Measurements from ENCODE around the gene MLPH. TPM values are rescaled to one million over a fixed set of nuclear protein-coding genes. Genes with fewer than 3 reads are reported as not detected.
A peak's percentile ranks its signal among the peaks of the same experiment; 100 is the strongest.

The MLPH gene
- total RNA-seq, 1 donor from 2014 or later = 394 TPM

DNA sequence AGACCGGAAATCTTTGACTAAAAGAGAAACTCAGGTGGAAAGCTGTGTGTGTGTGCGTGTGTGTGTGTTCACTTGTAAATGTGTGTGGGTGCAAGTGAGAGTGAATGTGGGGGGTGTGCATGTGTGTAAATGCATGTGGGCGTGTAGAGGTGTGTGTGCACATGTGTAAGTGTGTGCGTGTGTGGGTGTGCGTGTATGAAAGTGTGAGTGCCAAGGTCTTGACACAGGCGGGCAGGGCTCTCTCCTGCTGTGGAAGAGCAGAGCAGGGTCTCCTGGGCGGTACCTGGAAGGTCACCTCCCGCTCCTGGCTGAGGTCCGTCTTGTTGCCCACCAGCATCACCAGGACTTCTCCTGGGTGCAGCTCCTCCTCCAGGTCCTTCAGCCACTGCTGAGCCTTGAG is 89.9 kb downstream of the MLPH start:
- TF ChIP-seq, protein P1, sequence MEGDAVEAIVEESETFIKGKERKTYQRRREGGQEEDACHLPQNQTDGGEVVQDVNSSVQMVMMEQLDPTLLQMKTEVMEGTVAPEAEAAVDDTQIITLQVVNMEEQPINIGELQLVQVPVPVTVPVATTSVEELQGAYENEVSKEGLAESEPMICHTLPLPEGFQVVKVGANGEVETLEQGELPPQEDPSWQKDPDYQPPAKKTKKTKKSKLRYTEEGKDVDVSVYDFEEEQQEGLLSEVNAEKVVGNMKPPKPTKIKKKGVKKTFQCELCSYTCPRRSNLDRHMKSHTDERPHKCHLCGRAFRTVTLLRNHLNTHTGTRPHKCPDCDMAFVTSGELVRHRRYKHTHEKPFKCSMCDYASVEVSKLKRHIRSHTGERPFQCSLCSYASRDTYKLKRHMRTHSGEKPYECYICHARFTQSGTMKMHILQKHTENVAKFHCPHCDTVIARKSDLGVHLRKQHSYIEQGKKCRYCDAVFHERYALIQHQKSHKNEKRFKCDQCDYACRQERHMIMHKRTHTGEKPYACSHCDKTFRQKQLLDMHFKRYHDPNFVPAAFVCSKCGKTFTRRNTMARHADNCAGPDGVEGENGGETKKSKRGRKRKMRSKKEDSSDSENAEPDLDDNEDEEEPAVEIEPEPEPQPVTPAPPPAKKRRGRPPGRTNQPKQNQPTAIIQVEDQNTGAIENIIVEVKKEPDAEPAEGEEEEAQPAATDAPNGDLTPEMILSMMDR (IDR thresholded peaks at IDR 0.05) = no peak
- Histone ChIP-seq H3K27ac (no peak overlapping the region), H3K27me3 (ENCODE audit: low read depth) (no peaks in the 10 kb centered on the region), H3K9me3 (no peaks in the 10 kb centered on the region), H3K4me1 (peaks cover 22% of the 10 kb centered on the region), H3K4me3 (no peak overlapping the region), H3K36me3 (no peaks in the 10 kb centered on the region)
- ATAC-seq (no peak), DNase-seq (no peak)
- intact Hi-C loops (cut with DNase I) = no loop called here

DNA sequence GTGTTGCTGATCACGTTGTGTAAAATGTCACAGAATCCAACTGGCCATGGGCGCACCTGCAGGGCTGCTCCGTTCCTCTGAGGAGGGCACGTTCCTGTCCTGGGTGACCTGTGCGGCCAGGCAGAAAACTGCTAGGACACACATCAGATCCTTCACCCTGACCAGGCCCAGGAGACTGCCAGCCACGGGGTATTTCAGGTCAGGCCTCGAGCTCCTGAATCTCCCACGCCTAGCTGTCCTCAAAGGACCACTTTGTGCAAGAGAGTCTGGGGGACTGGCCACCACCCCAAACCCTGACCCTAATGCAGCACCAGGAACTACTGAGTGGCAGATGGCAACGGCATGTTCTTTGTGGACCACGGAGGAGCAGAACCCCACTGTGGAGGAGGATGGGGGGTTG is 90.4 kb downstream of the MLPH start:
- intact Hi-C loops (cut with DNase I) = no loop called here
- no peak overlapping the region for H3K27ac ChIP-seq
- no peaks in the 10 kb centered on the region for H3K27me3 ChIP-seq (ENCODE audit: low read depth)
- H3K36me3 ChIP-seq = no peaks in the 10 kb centered on the region
- no peaks in the 10 kb centered on the region for H3K9me3 ChIP-seq
- DNase-seq (peak; percentile 30), ATAC-seq (no peak)
- TF ChIP-seq, protein P1 (IDR thresholded peaks at IDR 0.05) = no peak
- peaks cover 24% of the 10 kb centered on the region for H3K4me1 ChIP-seq
- H3K4me3 ChIP-seq = no peak overlapping the region

DNA sequence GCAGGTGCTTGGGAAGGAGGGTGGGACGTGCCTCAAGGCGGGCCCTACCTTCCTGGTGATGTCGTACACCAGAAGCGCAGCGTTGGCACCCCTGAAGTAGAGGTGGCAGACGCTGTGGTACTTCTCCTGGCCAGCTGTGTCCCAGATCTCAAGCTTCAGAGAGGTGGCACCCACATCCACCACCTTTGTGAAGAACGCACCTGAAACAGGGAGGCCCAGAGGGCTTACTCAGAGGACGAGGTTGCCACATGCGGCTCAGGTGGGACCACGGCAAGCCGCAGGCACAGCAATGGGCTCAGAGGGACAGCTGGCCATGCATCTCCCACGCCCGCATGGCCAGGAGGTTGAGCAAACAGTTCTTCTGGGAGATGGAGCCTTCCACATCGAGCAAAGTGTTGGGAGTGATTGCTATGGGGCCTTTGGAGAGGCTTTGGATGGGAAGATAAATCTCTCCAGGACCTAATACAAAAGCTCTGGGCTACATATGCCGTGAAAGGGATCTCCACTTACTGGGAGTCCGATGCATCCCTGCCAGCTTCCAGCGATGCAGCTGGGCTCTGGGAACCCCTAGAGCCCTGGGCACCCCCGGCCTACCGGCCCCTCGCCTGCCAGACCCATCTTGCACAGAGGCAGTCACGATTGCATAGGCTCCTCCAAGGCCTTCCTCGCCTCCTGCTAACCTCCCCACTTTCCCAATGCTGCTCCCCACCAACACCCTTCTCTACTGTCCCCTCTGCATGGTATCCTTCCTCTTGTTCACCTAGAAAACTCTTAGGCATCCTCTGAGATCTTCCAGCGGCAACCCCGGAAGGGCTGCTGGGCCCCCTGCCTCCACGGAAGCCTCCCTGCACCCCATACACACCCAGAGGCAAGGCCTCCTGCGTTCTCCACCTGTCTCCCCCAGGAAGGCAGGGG is 91.2 kb downstream of the MLPH start:
- ATAC-seq (no peak), DNase-seq (peak; percentile 15)
- Histone ChIP-seq H3K27me3 (ENCODE audit: low read depth) (no peaks in the 10 kb centered on the region), H3K9me3 (no peaks in the 10 kb centered on the region), H3K4me1 (peaks cover 32% of the 10 kb centered on the region), H3K27ac (no peak overlapping the region), H3K4me3 (no peak overlapping the region), H3K36me3 (no peaks in the 10 kb centered on the region)
- TF ChIP-seq, protein P1 (IDR thresholded peaks at IDR 0.05) = no peak
- intact Hi-C loops (cut with DNase I) = no loop called here

DNA sequence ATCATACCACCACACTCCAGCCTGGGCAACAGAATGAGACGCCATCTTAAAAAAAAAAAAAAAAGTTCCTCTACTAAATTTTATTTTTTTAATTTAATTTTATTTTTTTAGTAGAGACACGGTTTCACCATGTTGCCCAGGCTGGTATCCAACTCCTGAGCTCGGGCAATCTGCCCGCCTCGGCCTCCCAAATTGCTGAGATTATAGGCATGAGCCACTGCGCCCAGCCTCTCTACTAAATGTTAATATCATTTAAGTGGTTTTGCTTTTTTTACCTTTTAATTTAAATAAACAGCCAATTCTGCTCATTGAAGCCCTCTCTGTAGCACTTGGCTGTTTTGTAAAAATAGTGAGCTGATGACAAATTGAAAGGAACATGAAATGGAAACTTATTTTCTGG is 94.3 kb downstream of the MLPH start:
- Histone ChIP-seq H3K27me3 (ENCODE audit: low read depth) (no peaks in the 10 kb centered on the region), H3K9me3 (no peaks in the 10 kb centered on the region), H3K36me3 (no peaks in the 10 kb centered on the region), H3K27ac (no peak overlapping the region), H3K4me3 (no peak overlapping the region), H3K4me1 (peaks cover 28% of the 10 kb centered on the region)
- ATAC-seq = no peak
- peak; percentile 34 for DNase-seq
- TF ChIP-seq, protein P1 (IDR thresholded peaks at IDR 0.05) = no peak
- intact Hi-C loops (cut with DNase I) = loop anchor here (10.0 kb wide), 1 partner anchor 163 kb away; no protein-coding TSS in a partner anchor

DNA sequence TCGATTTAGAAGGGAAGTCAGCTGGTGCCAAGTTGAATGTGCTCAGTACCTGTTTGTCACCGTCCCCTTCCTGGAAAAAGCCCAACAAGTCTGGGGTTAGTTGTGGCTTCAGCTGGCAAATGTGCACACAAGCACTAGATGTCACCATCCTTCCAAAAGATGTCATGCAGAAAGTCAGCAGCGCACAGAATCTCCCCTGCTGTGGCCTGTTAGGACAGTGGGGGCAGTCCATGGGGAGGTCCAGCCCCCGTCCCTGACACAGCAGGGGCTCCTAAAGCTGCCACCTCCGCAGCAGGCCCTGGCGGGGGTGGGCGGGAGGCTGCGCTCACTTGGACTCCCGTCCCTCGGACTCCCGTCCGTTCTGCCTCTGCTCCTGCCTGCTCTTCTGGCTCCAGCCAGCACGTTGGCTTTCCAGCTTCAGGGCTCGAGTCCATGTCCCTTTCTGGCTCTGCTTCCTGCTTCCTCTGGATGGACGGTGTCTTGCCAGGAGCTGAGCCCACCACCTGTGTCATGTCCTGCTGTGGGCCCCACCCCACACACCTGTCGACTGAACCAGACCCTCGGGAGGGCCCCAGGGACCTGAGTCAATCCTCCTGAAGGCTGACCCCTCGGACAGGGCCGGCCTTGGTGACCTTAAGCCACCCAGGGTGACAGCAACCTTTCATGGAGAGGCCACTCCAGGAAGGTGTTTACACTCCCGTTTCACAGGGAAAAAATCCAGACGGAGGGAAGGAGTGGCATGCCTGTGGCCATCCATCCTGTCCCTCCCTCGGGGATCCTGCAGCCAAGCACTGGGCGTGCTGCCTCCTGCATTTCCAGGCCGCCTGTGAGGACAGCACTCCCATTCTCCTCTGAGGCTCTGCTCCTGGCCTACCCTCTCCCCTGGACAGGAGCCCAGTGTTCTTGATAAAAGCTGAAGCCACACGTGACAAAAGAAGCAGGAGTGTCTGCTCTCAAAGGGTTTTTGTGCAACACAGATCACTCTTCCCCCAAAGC is 95.0 kb downstream of the MLPH start:
- TF ChIP-seq, protein P1 (IDR thresholded peaks at IDR 0.05) = peak; percentile 53
- ATAC-seq (peak; percentile 81 to 85), DNase-seq (peak; percentile 74)
- intact Hi-C loops (cut with DNase I) = loop anchor here (10.0 kb wide), 1 partner anchor 163 kb away; no protein-coding TSS in a partner anchor
- no peaks in the 10 kb centered on the region for H3K36me3 ChIP-seq
- H3K9me3 ChIP-seq = no peaks in the 10 kb centered on the region
- peak overlapping the region; percentile 20 for H3K4me3 ChIP-seq
- H3K27ac ChIP-seq = peak overlapping the region; percentile 63
- H3K4me1 ChIP-seq = peaks cover 28% of the 10 kb centered on the region
- H3K27me3 ChIP-seq (ENCODE audit: low read depth) = no peaks in the 10 kb centered on the region

All from lower lobe of right lung (tissue), 2 donors.